Natural killer cell (primary cell): Measurements from ENCODE around the gene PRDM8. TPM values are rescaled to one million over a fixed set of nuclear protein-coding genes. Genes with fewer than 3 reads are reported as not detected.

Experiments
- ATAC-seq, 3 donors: fragments of 150-1000 bp in 2 of 3; fragments of 200-7000 bp in 1 of 3; cut with Tn5 transposase; 1 replicate in 1 of 3; 2 replicates in 2 of 3; pipeline ENCODE4 v1.10.0; 2021; ENCODE audit warnings: mild to moderate bottlenecking in 2 of 3, moderate library complexity in 2 of 3
- DNase-seq, 2 donors: peaks; one replicate each; pipeline versions ENCODE4 v3.0.0 to v3.0.0-alpha.2; 2013 to 2021; ENCODE audit warnings: mixed read lengths in 1 of 2
- H3K27ac ChIP-seq: one replicate; pipeline ENCODE4 v1.5.1; 2013; ENCODE audit warnings: mild to moderate bottlenecking, low read length
- H3K27me3 ChIP-seq: one replicate; pipeline ENCODE4 v1.6.1; 2013; ENCODE audit warnings: low read length; ENCODE audit not compliant: control insufficient read depth, insufficient read depth
- H3K36me3 ChIP-seq: one replicate; pipeline ENCODE4 v1.6.1; 2013; ENCODE audit warnings: low read length; ENCODE audit not compliant: control insufficient read depth, insufficient read depth
- H3K4me1 ChIP-seq: one replicate; pipeline ENCODE4 v1.6.1; 2013; ENCODE audit warnings: low read length; ENCODE audit not compliant: control insufficient read depth, insufficient read depth
- H3K4me3 ChIP-seq: one replicate; pipeline ENCODE4 v1.5.1; 2013; ENCODE audit warnings: low read length
- H3K9me3 ChIP-seq: one replicate; pipeline ENCODE4 v1.6.1; 2013; ENCODE audit warnings: low read length; ENCODE audit not compliant: control insufficient read depth, insufficient read depth
- H3K27ac Mint-ChIP-seq, 2 donors: one replicate each; pipeline ENCODE4 v1.8.0; 2022; ENCODE audit warnings: mild to moderate bottlenecking in 2 of 2, mixed read lengths in 2 of 2, moderate library complexity in 1 of 2
- H3K27me3 Mint-ChIP-seq, 2 donors: one replicate each; pipeline ENCODE4 v1.8.0; 2022; ENCODE audit warnings: low read depth in 2 of 2, mixed read lengths in 2 of 2
- H3K36me3 Mint-ChIP-seq: one replicate; pipeline ENCODE4 v1.8.0; 2022; ENCODE audit warnings: mixed read lengths
- H3K4me1 Mint-ChIP-seq, 2 donors: one replicate each; pipeline ENCODE4 v1.8.0; 2022; ENCODE audit warnings: mixed read lengths in 2 of 2
- H3K4me3 Mint-ChIP-seq: one replicate; pipeline ENCODE4 v1.8.0; 2022; ENCODE audit warnings: mild to moderate bottlenecking, moderate library complexity, mixed read lengths
- H3K9me3 Mint-ChIP-seq, 2 donors: one replicate each; pipeline ENCODE4 v1.8.0; 2022; ENCODE audit warnings: mixed read lengths in 2 of 2
- WGBS: methylation state at CpG from one replicate; pipeline ENCODE4 v1.1.7; 2013; ENCODE audit warnings: missing lambda C conversion rate; ENCODE audit not compliant: insufficient coverage; 5-methylcytosine and 5-hydroxymethylcytosine counted together
- intact Hi-C: fragments of 100-400 bp; cut with micrococcal nuclease; formaldehyde crosslinking; loops from one replicate; pipeline ENCODE4 v1.14.2; 2022
- total RNA-seq, 4 donors: library from RNA; stranded (reverse); fragments of 120-200 nt in 1 of 4; gene quantifications; one replicate each; pipeline versions ENCODE4 v1.2.3 to v1.2.4, GENCODE V29; 2013 to 2022
- TF ChIP-seq, protein P1 (sequence below): fragments of 200-600 bp; IDR thresholded peaks from one replicate; pipeline ENCODE4 v1.8.0; 2022; ENCODE audit warnings: antibody characterized with exemption

The PRDM8 gene
- total RNA-seq, 3 donors from 2014 or later (not counting 1 experiment from before 2014, with no cell fraction given) = 5.8 to 6.2 (median 6.0) TPM

DNA sequence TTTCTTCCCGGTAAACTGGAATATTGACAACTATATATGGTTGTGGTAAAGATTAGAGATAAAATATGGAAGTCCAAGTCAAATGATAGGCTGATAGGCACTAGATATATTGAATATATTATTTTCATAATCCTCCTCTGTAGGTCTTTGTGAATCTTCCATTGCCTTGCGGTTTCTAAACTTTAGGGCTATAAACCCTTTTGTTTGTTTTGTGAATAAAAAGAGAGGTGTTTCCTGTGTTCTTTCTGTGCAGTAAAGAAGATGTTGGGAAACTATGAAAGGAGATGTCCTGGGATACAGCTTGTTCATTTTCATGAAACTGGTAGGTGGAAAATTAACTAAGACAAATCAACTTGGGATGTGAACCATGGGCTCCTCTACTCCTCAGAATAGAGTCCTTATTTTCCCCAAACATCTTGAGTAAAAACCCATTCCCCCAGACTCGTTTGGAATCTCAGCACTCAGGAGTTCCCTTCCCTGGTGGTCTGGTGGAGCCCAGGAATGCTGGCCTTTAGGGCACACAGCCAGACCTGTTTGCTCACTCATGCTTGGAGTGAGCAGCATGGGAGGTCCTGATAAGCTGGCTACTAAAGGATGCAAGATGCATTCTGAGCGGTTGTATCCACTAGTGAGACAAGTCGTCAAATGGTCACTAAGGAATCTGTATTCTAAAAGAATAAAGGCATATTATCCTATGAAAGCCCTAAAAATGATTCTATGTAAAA is 22.2 kb downstream of the PRDM8 start:
- intact Hi-C loops = loop anchor here (10.0 kb wide), 2 partner anchors 95 to 305 kb away; no protein-coding TSS in a partner anchor
- H3K4me3 Mint-ChIP-seq = no peak overlapping the region
- TF ChIP-seq, protein P1, sequence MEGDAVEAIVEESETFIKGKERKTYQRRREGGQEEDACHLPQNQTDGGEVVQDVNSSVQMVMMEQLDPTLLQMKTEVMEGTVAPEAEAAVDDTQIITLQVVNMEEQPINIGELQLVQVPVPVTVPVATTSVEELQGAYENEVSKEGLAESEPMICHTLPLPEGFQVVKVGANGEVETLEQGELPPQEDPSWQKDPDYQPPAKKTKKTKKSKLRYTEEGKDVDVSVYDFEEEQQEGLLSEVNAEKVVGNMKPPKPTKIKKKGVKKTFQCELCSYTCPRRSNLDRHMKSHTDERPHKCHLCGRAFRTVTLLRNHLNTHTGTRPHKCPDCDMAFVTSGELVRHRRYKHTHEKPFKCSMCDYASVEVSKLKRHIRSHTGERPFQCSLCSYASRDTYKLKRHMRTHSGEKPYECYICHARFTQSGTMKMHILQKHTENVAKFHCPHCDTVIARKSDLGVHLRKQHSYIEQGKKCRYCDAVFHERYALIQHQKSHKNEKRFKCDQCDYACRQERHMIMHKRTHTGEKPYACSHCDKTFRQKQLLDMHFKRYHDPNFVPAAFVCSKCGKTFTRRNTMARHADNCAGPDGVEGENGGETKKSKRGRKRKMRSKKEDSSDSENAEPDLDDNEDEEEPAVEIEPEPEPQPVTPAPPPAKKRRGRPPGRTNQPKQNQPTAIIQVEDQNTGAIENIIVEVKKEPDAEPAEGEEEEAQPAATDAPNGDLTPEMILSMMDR = no peak
- no peak overlapping the region for H3K27ac Mint-ChIP-seq
- no peaks in the 10 kb centered on the region for H3K9me3 ChIP-seq
- no peak overlapping the region for H3K27ac ChIP-seq
- H3K4me3 ChIP-seq = no peak overlapping the region
- peaks cover 6% of the 10 kb centered on the region for H3K27me3 ChIP-seq
- no peaks in the 10 kb centered on the region for H3K4me1 Mint-ChIP-seq
- no peaks in the 10 kb centered on the region for H3K36me3 Mint-ChIP-seq
- no peaks in the 10 kb centered on the region for H3K9me3 Mint-ChIP-seq
- DNase-seq = no peak
- 83% methylated on average over 5 of the region's 5 CpGs for WGBS
- peaks cover 6 to 22% of the 10 kb centered on the region in 2 donors for H3K27me3 Mint-ChIP-seq
- no peaks in the 10 kb centered on the region for H3K4me1 ChIP-seq
- H3K36me3 ChIP-seq = no peaks in the 10 kb centered on the region
- peak in 1 of 3 donors; percentile 27 for ATAC-seq

GRCh38 chr4:80220711-80221110 is 23.4 kb downstream of the PRDM8 start:
- Histone ChIP-seq H3K36me3 (no peaks in the 10 kb centered on the region), H3K27ac (no peak overlapping the region), H3K27me3 (peaks cover 6% of the 10 kb centered on the region), H3K4me3 (no peak overlapping the region), H3K4me1 (no peaks in the 10 kb centered on the region), H3K9me3 (no peaks in the 10 kb centered on the region)
- H3K9me3 Mint-ChIP-seq = no peaks in the 10 kb centered on the region
- H3K4me1 Mint-ChIP-seq = no peaks in the 10 kb centered on the region
- intact Hi-C loops = no loop called here
- no peak for ATAC-seq
- peaks cover 6 to 22% of the 10 kb centered on the region in 2 donors for H3K27me3 Mint-ChIP-seq
- DNase-seq = no peak
- H3K27ac Mint-ChIP-seq = no peak overlapping the region
- WGBS = 28% methylated on average over 2 of the region's 3 CpGs
- no peak overlapping the region for H3K4me3 Mint-ChIP-seq
- H3K36me3 Mint-ChIP-seq = no peaks in the 10 kb centered on the region
- TF ChIP-seq, protein P1 = no peak

DNA sequence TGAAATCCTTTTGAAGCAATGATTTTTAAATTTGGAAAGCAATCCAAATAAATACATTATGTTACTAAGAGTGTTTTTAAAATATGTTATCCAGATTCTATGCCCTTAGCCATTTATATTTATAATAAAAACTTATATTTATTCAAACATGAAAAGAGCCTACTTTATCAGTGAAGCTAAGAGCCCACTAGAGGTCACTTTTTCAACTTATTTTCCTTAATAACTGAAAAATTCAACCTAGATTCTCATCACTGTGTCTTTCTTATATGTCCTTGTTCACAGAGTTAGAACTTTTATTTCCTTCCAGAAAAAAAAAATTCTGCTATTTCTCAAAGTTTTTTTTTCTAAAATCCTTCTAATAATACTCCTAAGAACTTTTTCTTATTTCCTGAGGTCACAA is 23.9 kb downstream of the PRDM8 start:
- H3K36me3 Mint-ChIP-seq = no peaks in the 10 kb centered on the region
- no peaks in the 10 kb centered on the region for H3K36me3 ChIP-seq
- no peak overlapping the region for H3K4me3 Mint-ChIP-seq
- H3K9me3 Mint-ChIP-seq = no peaks in the 10 kb centered on the region
- ATAC-seq = no peak
- H3K27ac Mint-ChIP-seq = no peak overlapping the region
- DNase-seq = no peak
- no peaks in the 10 kb centered on the region for H3K4me1 ChIP-seq
- TF ChIP-seq, protein P1 = no peak
- intact Hi-C loops = no loop called here
- peaks cover 6 to 22% of the 10 kb centered on the region in 2 donors for H3K27me3 Mint-ChIP-seq
- no peak overlapping the region for H3K27ac ChIP-seq
- H3K9me3 ChIP-seq = no peaks in the 10 kb centered on the region
- H3K4me1 Mint-ChIP-seq = no peaks in the 10 kb centered on the region
- H3K27me3 ChIP-seq = peaks cover 5% of the 10 kb centered on the region
- no peak overlapping the region for H3K4me3 ChIP-seq

- TF ChIP-seq, protein P1 = no peak
- H3K36me3 ChIP-seq = no peaks in the 10 kb centered on the region
- no peaks in the 10 kb centered on the region for H3K4me1 ChIP-seq
- H3K27me3 Mint-ChIP-seq = peaks cover 5 to 14% of the 10 kb centered on the region in 2 donors
- no peaks in the 10 kb centered on the region for H3K36me3 Mint-ChIP-seq
- no peak overlapping the region for H3K4me3 Mint-ChIP-seq
- DNase-seq (no peak), ATAC-seq (no peak)
- no peaks in the 10 kb centered on the region for H3K4me1 Mint-ChIP-seq
- intact Hi-C loops = no loop called here
- no peak overlapping the region for H3K27ac Mint-ChIP-seq
- no peaks in the 10 kb centered on the region for H3K9me3 Mint-ChIP-seq
- peaks cover 3% of the 10 kb centered on the region for H3K27me3 ChIP-seq
- no peak overlapping the region for H3K4me3 ChIP-seq
- 44% methylated on average over 2 of the region's 2 CpGs for WGBS
- no peak overlapping the region for H3K27ac ChIP-seq
- no peaks in the 10 kb centered on the region for H3K9me3 ChIP-seq
Measured at GRCh38 chr4:80225595-80225994, 28.3 kb downstream of the PRDM8 start.
